ENCODE data around the gene SRM. TPM values are rescaled to one million over a fixed set of nuclear protein-coding genes. Genes with fewer than 3 reads are reported as not detected.
"Not testable (repeated sequence)": the region's sequence is repeated elsewhere in the genome, so short reads cannot be mapped to it uniquely, and the experiment has no call there.

The SRM gene
- polyA plus RNA-seq, 1 experiment, result 75.2 TPM

DNA sequence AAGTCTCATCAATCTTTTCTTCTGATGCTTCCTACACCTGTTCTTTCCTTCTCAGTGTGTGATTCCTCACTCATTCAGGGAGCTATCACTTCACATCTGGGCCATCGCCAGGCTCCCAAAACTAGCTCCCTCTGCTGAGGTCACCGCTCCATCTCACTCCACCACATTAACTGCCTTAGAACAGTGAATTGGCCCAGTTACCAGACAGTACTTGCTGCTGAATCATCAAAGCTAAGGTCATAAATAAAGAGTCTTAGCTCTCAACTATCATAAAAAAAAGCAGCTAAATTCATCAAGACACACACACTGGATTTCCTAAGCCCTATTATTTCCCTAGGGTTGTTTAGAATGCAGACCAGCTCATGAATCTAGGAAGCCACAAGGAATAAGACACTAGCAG is 18.8 kb upstream of the SRM start:
- CTCF ChIA-PET, result interaction anchor here (0.6 to 1.0 kb wide), 3 partner anchors 47 to 566 kb away, joined by 3 read pairs; no protein-coding TSS in a partner anchor
- TF ChIP-seq, protein P1, sequence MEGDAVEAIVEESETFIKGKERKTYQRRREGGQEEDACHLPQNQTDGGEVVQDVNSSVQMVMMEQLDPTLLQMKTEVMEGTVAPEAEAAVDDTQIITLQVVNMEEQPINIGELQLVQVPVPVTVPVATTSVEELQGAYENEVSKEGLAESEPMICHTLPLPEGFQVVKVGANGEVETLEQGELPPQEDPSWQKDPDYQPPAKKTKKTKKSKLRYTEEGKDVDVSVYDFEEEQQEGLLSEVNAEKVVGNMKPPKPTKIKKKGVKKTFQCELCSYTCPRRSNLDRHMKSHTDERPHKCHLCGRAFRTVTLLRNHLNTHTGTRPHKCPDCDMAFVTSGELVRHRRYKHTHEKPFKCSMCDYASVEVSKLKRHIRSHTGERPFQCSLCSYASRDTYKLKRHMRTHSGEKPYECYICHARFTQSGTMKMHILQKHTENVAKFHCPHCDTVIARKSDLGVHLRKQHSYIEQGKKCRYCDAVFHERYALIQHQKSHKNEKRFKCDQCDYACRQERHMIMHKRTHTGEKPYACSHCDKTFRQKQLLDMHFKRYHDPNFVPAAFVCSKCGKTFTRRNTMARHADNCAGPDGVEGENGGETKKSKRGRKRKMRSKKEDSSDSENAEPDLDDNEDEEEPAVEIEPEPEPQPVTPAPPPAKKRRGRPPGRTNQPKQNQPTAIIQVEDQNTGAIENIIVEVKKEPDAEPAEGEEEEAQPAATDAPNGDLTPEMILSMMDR (IDR thresholded peaks at IDR 0.05; ENCODE audit: insufficient read depth, low read depth, low read length), result no peak
- peak; percentile 58 for DNase-seq (ENCODE audit: low read depth)
- Histone ChIP-seq H3K27me3 (ENCODE audit: control insufficient read depth, insufficient read depth, low read length) (no peaks in the 10 kb centered on the region), H3K36me3 (ENCODE audit: control insufficient read depth, insufficient read depth, low read length) (peaks cover 42% of the 10 kb centered on the region), H3K4me3 (ENCODE audit: low read depth, low read length) (no peak overlapping the region)
- POLR2A ChIA-PET, result no interaction called here

DNA sequence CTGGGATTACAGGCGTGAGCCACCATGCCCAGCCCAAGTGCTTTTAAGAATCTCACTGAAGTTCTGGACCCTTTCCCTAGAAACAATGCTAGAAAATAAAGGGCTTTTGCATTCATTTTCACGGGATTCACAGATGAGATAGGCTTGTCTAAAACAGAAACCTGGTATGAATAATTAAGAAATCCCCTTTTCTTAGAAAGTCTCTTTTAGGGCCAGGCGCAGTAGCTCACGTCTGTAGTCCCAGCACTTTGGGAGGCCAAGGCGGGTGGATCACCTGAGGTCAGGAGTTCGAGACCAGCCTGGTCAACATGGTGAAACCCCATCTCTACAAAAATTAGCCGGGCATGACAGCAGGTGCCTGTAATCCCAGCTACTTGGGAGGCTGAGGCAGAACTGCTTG is 13.6 kb upstream of the SRM start:
- CTCF ChIA-PET, result interaction anchor here (0.6 to 1.2 kb wide), 2 partner anchors 36 to 1250 kb away, joined by 3 read pairs; no protein-coding TSS in a partner anchor
- H3K4me3 ChIP-seq (ENCODE audit: low read depth, low read length); DNase-seq (ENCODE audit: low read depth); H3K27me3 ChIP-seq (ENCODE audit: control insufficient read depth, insufficient read depth, low read length); POLR2A ChIA-PET: not testable (repeated sequence)
- H3K36me3 ChIP-seq (ENCODE audit: control insufficient read depth, insufficient read depth, low read length), result peaks cover 47% of the 10 kb centered on the region

DNA sequence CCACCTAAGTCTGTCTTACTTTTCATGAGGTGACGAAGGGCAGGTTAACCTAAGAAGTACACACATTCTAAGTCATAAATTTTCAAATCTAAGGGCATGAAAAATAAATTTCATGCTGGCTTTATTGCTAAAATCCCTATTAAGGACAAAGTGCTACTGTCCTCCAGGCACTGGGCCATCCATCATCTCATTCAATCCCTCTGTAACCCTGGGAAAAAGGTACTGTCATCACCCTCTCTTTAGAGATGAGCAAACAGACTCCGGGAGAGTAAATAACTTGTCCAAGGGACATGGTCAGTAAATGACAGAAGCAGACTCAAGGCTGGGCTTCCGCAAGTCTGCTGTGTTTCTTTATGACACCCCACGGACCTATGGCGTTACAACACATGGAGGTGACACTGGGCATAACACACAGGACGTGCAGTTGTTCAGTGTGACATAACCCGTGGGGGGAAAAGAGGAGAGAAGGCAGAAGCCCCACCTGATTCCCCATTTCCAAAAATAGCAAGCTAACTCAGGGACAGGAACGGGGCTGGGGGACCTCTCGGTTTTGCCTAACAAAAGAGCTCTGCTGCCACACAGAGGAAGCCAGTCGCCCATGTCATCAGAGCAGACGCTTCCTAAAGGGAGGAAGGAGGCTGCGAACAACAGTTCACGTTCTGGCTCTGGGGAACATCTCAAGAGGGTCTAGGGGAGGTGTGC is 12.5 kb upstream of the SRM start:
- ChIA-PET POLR2A (no interaction called here), CTCF (interaction anchor here (1.2 kb wide), 1 partner anchor 35 kb away, joined by 3 read pairs; no protein-coding TSS in a partner anchor)
- no peak for DNase-seq (ENCODE audit: low read depth)
- H3K27me3 ChIP-seq (ENCODE audit: control insufficient read depth, insufficient read depth, low read length), result no peaks in the 10 kb centered on the region
- H3K36me3 ChIP-seq (ENCODE audit: control insufficient read depth, insufficient read depth, low read length), result peaks cover 51% of the 10 kb centered on the region
- TF ChIP-seq, protein P1 (IDR thresholded peaks at IDR 0.05; ENCODE audit: insufficient read depth, low read depth, low read length), result no peak
- H3K4me3 ChIP-seq (ENCODE audit: low read depth, low read length), result no peak overlapping the region

DNA sequence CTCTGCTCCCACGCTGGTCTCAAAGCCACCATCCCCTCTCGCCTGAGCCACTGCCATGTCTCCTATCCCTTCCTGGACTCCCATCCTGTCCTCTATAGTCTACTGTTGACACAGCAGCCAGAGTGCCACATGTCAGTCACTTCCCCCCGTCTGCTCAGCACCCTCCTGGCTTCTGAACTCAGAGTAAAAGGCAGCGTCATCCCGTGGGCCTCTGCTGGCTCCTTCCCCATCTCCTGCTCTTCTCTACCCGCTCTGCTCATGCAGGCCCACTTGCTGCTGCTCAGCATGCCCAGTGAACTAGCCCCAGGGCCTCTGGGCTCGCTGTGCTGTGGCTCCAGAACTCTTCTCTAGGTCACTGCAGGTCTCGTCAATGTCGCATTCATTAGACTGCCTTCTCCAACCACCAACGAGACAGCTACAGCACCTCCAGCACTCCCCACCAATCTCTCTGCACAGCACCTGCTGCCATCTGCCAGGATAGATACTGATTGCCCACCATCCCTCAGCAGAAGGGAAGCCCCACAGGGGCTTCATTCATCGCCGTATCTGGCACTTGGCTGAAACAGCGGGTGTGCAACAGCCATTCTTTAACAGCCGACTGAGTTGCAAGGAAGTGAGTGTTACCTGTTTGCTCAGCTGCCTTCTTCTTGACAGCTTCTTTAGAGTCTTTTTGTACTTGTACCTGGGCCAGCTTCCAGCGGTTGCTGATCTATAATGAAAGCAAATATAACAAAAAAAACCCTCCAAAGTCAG is 11.8 kb upstream of the SRM start:
- TF ChIP-seq, protein P1 (IDR thresholded peaks at IDR 0.05; ENCODE audit: insufficient read depth, low read depth, low read length), result no peak
- DNase-seq (ENCODE audit: low read depth), result no peak
- Histone ChIP-seq H3K36me3 (ENCODE audit: control insufficient read depth, insufficient read depth, low read length) (peaks cover 49% of the 10 kb centered on the region), H3K27me3 (ENCODE audit: control insufficient read depth, insufficient read depth, low read length) (no peaks in the 10 kb centered on the region), H3K4me3 (ENCODE audit: low read depth, low read length) (no peak overlapping the region)
- ChIA-PET POLR2A (no interaction called here), CTCF (interaction anchor here (1.5 kb wide), 1 partner anchor 34 kb away, joined by 5 read pairs; no protein-coding TSS in a partner anchor)

DNA sequence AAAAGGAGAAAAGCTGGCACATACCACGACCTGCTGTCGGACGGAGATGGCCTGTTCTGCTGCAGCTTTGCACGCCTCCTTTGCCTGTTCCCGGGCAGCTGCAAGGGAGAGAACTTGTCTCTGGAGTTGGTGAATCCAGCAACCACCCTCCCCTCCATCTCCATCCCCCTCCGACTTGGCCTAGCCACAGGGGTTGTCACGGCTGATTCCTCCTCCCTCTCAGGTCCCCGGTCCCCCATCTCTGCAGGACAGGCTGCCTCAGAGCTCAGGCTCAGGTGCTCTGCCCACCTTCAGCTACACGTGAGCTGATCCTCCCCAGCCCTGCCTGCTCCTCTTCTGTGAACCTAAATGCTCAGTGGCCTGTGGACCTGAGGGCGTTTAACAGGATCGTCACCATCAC is 11.1 kb upstream of the SRM start:
- TF ChIP-seq, protein P1 (IDR thresholded peaks at IDR 0.05; ENCODE audit: insufficient read depth, low read depth, low read length), result no peak
- ChIA-PET POLR2A (no interaction called here), CTCF (interaction anchor here (1.2 to 1.5 kb wide), 2 partner anchors 17 to 33 kb away, joined by 4 to 5 read pairs; no protein-coding TSS in a partner anchor)

More for the DNA sequence above, 11.1 kb upstream of the SRM start:
- no peak for DNase-seq (ENCODE audit: low read depth)
- H3K36me3 ChIP-seq (ENCODE audit: control insufficient read depth, insufficient read depth, low read length), result peaks cover 45% of the 10 kb centered on the region
- H3K4me3 ChIP-seq (ENCODE audit: low read depth, low read length), result no peak overlapping the region
- H3K27me3 ChIP-seq (ENCODE audit: control insufficient read depth, insufficient read depth, low read length), result no peaks in the 10 kb centered on the region

All from BJ (cell line).